Fibroblast of pulmonary artery (primary cell): ENCODE data around the gene HAGHL.
A peak's percentile ranks its signal among the peaks of the same experiment; 100 is the strongest.

ENCODE experiments used
- DNase-seq: peaks from one replicate; pipeline ENCODE4 v3.0.0-alpha.2; 2010; ENCODE audit warnings: low read depth
- H3K4me3 ChIP-seq: replicated peaks from 2 replicates; pipeline ENCODE4 v1.5.1; 2011; ENCODE audit warnings: low read depth, mild to moderate bottlenecking, control low read depth, low read length, moderate library complexity
- TF ChIP-seq, protein P1 (sequence below): IDR thresholded peaks from 2 replicates; pipeline ENCODE4 v1.5.1; 2011; ENCODE audit warnings: mild to moderate bottlenecking, control low read depth, low read length, inconsistent platforms; ENCODE audit errors: missing control alignments

The HAGHL gene

DNA sequence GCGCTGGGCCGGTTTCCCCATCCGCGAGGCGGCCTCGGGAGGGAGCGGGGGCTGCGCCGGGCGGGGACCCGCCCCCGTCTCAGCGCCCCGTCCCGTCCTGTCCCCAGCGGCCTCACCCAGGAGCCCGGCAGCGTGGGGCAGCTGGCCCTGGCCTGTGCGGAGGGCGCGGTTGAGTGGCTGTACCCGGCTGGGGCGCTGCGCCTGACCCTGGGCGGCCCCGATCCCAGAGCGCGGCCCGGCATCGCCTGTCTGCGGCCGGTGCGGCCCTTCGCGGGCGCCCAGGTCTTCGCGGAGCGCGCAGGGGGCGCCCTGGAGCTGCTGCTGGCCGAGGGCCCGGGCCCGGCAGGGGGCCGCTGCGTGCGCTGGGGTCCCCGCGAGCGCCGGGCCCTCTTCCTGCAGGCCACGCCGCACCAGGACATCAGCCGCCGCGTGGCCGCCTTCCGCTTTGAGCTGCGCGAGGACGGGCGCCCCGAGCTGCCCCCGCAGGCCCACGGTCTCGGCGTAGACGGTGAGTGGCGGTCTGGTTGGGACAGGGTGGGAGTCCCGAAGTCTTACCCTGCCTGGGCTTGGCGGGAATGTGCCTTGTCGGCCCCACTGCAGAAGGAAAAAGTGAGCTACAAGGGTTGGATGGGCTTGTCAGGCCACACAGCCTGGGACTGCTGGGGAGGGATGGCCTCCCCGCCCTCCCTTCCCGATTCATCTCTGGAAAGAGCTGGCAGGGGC lies 11.3 kb upstream of the HAGHL start:
- DNase-seq, result no peak
- TF ChIP-seq, protein P1, sequence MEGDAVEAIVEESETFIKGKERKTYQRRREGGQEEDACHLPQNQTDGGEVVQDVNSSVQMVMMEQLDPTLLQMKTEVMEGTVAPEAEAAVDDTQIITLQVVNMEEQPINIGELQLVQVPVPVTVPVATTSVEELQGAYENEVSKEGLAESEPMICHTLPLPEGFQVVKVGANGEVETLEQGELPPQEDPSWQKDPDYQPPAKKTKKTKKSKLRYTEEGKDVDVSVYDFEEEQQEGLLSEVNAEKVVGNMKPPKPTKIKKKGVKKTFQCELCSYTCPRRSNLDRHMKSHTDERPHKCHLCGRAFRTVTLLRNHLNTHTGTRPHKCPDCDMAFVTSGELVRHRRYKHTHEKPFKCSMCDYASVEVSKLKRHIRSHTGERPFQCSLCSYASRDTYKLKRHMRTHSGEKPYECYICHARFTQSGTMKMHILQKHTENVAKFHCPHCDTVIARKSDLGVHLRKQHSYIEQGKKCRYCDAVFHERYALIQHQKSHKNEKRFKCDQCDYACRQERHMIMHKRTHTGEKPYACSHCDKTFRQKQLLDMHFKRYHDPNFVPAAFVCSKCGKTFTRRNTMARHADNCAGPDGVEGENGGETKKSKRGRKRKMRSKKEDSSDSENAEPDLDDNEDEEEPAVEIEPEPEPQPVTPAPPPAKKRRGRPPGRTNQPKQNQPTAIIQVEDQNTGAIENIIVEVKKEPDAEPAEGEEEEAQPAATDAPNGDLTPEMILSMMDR, result no peak
- peak overlapping the region; percentile 54 for H3K4me3 ChIP-seq

DNA sequence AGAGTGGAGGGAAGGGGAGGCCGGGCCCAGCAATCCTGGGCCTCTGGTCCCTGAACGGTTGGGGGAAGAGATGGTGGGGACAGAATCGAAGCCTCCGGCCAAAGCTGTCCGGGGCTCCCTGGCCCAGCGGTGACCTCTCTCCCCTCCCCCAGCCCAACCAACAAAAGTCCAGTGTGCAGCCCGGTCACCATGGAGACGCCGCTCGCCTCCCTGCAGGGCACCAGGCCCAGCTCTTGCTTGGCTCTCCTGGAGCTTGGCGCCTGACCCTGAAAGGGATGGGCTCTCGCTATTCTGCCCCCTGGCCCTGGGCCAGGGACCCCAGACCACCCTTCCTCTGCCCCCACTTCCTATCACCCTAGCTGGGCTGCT lies 10.7 kb upstream of the HAGHL start:
- DNase-seq, result peak; percentile 46
- H3K4me3 ChIP-seq, result peak overlapping the region; percentile 54
- TF ChIP-seq, protein P1, result no peak

DNA sequence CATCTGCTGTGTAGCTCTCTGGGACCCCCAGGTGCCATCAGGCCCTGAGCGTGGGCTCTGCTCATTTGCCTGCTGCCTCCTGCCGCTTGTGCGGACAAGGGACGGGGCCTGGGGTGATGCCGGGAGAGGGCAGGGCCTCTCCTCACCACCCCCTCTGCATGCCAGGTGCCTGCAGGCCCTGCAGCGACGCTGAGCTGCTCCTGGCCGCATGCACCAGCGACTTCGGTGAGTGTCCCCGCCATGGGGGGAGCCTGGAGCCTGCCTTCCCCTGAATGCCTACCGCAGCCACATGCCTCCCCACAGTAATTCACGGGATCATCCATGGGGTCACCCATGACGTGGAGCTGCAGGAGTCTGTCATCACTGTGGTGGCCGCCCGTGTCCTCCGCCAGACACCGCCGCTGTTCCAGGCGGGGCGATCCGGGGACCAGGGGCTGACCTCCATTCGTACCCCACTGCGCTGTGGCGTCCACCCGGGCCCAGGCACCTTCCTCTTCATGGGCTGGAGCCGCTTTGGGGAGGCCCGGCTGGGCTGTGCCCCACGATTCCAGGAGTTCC lies 10.1 kb upstream of the HAGHL start:
- TF ChIP-seq, protein P1, result no peak
- no peak overlapping the region for H3K4me3 ChIP-seq
- DNase-seq, result no peak

DNA sequence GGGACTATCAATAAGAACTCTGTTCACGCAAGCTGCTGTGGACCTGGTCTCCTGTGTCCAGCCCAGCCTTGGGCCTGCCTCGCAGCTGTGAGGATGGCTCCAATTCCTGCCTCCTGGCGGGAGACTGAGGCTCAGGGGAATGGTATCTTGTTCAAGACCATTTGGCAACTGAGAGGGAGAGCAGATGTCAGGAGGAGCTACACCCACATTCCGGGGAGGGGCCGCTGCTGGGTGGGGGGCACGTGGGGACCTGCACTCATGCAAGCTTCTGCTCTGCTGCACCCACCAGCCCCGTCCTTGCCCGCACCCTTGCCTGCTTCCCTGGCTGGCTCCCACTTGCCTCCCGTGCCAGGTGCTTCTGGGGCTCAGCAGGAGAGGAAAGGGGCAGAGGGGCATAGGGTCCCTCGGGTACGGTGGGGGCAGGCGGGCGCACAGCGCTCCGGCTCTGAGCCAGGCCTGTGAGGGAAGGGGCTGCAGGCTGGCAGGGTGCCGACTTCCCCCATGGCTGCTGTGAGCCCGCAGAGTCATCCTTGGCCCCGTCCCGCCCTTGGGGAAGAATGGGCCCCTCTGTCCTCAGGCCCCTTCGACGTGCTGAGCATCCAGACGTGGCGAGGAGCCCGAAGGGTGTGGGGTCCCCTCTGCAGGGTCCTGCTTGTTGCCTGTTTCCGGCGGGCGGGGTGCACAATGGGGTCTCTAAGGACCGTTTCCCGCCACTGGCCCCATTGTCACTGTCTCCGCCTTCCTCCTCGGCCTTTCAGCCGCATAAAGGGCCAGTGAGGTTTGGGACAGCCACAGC lies 9.3 kb upstream of the HAGHL start:
- DNase-seq, result no peak
- TF ChIP-seq, protein P1, result no peak
- no peak overlapping the region for H3K4me3 ChIP-seq

DNA sequence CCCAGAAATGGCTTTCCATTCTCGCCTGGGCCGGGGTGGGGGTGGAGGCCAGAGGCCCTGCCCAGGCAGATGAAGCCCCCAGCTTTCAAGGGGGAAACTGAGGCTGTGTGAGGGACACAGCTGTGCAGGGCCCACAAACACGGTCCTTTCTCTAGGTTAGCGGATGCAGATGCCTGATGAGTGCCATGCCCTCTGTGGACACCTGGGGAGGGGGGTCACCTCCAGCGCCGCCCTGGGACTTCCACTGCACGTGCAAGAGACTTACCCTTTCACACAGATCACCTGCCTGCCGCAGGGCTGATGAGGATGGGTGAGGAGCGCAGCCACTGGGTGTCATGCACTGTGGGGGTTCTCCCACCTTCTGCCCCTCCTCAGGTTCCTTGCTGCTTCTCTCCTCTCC lies 8.5 kb upstream of the HAGHL start:
- no peak for DNase-seq
- TF ChIP-seq, protein P1, result no peak
- no peak overlapping the region for H3K4me3 ChIP-seq

DNA sequence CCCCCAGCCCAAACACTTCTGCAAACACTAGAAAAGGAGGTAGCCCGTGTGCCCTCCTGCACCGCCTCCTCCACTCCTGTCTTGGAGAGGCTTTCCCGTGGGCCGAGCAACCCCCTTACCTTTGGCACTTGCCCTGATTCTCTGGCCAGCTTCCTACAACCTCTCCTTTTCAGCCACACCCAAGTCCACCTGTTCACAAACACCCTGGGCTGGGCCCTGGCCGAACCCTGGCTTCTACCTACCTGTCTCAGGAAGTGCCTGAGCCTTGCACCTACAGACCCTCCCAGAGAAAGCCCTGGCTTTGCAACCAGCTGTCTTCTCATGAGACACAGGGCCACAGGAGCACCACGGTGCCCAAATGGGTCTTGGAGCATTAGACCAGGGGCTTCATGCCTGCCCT lies 8.0 kb upstream of the HAGHL start:
- no peak overlapping the region for H3K4me3 ChIP-seq
- TF ChIP-seq, protein P1, result no peak
- DNase-seq, result no peak
